ENCODE results near the gene HBA2.
"Not testable (repeated sequence)": the region's sequence is repeated elsewhere in the genome, so short reads cannot be mapped to it uniquely, and the experiment has no call there.

The HBA2 gene

DNA sequence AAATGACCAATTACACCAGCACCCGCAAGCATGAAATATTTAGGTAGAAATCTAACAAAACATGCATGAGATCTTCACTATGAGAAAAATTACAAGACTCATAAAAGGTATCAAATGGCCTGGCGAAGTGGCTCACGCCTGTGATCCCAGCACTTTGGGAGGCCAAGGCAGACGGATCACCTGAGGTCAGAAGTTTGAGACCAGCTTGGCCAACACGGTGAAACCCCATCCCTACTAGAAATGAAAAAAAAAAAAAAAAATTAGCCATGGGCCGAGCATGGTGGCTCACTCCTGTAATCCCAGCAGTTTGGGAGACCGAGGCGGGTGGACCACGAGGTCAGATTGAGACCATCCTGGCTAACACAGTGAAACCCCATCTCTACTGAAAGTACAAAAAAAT is 31.4 kb downstream of the HBA2 start:
- not testable (repeated sequence) for DNase-seq

DNA sequence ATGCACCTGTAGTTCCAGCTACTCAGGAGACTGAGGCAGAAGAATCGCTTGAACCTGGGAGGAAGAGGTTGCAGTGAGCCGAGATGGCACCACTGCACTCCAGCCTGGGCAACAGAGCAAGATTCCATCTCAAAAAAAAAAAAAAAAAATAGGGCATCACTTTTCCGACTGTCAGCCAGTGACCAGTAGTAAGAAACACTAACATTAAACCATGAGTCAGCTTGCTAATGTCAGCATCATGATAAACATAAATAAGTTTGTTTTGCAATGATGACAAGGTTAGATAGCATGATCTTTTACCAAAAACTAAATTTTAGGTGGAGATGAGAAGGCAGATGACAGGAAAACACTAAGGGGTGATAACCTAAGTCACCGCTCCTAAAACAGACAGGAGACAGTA is 36.7 kb downstream of the HBA2 start:
- not testable (repeated sequence) for DNase-seq

- not testable (repeated sequence) for DNase-seq
Observed at GRCh38 chr16:211631-212180, 39.0 kb downstream of the HBA2 start.

GRCh38 chr16:212999-213398 is 40.3 kb downstream of the HBA2 start:
- no peak for DNase-seq

- no peak for DNase-seq
Observed at GRCh38 chr16:220021-220420, 47.3 kb downstream of the HBA2 start.

Data from inflammatory macrophage treated with lipopolysaccharide for 4 hours (primary cell).